Peyer's patch (tissue), 4 donors: ENCODE results near the gene PDE11A.

Experiments
- CTCF ChIP-seq, 6 experiments: fragments of 450-650 bp in 4 of 6; fragments of 200-600 bp in 2 of 6; sonication (generic) in 1 of 6; IDR thresholded peaks; one replicate each; pipeline ENCODE4 v1.5.1; 2017 to 2019; ENCODE audit warnings: antibody characterized with exemption in 6 of 6, mild to moderate bottlenecking in 3 of 6, moderate library complexity in 1 of 6
- POLR2A ChIP-seq, 2 donors: fragments of 450-650 bp; IDR thresholded peaks; one replicate each; pipeline ENCODE4 v1.5.1; 2017; ENCODE audit warnings: antibody characterized with exemption in 2 of 2, mild to moderate bottlenecking in 2 of 2, moderate library complexity in 2 of 2

- TF ChIP-seq POLR2A (IDR thresholded peaks at IDR 0.05) (no peak), CTCF (IDR thresholded peaks at IDR 0.05) (no peak)
Measured at GRCh38 chr2:177728399-177728765, 344.2 kb downstream of the PDE11A start.
